Measurements from ENCODE around the gene NRTN. TPM values are rescaled to one million over a fixed set of nuclear protein-coding genes. Genes with fewer than 3 reads are reported as not detected.

NRTN gene
- total RNA-seq, 4 donors from 2014 or later, result not detected

DNA sequence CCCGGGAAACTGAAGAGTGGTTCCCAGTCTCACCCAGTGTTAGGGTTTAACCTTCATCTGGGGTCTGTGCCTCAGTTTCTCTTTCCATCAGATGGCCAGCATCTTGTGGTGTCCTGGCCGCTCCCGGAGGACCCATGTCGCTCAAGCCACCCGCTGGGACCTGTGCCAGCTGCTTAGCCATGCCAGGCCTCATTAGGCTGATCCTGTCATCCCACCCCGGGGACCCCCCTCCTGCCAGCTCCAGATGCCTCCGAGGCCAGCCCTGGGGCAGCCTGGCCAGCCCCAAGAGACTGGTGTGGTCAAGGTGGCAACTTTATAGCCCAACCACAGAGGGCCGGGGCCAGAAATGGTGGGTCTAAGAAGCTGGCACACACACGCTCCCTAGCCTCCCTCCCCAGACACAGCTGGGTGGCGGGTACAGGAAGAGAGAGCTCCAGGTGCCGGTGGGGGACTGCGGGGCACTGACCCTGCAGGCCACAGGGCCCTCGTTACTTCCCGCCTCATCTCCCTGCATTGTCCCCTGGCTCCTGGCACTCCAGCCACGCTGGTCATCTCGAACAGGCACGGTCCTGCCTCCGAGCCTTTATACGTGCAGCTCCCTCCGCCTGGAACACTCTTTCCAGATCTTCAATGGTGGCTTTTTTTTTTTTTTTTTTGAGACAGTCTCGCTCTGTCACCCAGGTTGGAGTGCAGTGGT lies 3.4 kb downstream of the NRTN start:
- TF ChIP-seq, protein P1, sequence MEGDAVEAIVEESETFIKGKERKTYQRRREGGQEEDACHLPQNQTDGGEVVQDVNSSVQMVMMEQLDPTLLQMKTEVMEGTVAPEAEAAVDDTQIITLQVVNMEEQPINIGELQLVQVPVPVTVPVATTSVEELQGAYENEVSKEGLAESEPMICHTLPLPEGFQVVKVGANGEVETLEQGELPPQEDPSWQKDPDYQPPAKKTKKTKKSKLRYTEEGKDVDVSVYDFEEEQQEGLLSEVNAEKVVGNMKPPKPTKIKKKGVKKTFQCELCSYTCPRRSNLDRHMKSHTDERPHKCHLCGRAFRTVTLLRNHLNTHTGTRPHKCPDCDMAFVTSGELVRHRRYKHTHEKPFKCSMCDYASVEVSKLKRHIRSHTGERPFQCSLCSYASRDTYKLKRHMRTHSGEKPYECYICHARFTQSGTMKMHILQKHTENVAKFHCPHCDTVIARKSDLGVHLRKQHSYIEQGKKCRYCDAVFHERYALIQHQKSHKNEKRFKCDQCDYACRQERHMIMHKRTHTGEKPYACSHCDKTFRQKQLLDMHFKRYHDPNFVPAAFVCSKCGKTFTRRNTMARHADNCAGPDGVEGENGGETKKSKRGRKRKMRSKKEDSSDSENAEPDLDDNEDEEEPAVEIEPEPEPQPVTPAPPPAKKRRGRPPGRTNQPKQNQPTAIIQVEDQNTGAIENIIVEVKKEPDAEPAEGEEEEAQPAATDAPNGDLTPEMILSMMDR (IDR thresholded peaks at IDR 0.05; ENCODE audit: low read depth), result no peak

DNA sequence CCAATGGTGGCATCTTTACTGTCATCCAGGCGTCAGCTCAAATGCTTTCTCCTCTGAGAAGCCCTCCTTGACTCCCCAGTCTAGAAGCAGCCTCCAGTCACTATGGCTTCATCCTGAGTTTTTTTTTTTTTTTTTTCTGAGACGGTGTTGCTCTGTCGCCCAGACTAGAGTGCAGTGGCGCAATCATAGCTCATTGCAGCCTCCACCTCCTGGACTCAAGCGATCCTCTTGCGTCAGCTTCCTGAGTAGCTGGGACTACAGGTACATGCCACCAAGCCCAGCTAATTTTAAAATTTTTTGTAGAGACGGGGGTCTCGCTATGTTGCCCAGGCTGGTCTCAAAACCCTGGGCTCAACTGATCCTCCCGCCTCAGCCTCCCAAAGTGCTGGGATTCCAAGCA lies 4.2 kb downstream of the NRTN start:
- TF ChIP-seq, protein P1 (IDR thresholded peaks at IDR 0.05; ENCODE audit: low read depth), result no peak

GRCh38 chr19:5809469-5809868 lies 4.6 kb downstream of the NRTN start:
- TF ChIP-seq, protein P1 (IDR thresholded peaks at IDR 0.05; ENCODE audit: low read depth), result no peak

DNA sequence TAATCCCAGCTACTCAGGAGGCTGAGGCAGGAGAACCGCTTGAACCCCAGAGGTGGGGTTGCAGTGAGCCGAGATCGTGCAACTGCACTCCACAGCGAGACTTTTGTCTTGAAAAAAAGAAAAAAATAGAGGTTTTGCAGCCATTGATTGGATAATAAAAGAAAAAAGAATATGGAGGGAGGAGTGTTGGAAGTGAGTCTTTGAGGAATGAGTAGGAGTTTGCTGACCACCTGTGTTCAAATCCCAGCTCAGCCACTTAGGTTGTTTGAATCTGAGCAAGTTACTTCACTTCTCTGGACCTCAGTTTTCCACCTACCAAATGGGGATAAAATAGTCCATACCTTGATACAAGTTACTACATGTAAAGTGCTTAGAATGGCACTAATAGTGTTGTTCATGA lies 6.2 kb downstream of the NRTN start:
- TF ChIP-seq, protein P1 (IDR thresholded peaks at IDR 0.05; ENCODE audit: low read depth), result no peak

DNA sequence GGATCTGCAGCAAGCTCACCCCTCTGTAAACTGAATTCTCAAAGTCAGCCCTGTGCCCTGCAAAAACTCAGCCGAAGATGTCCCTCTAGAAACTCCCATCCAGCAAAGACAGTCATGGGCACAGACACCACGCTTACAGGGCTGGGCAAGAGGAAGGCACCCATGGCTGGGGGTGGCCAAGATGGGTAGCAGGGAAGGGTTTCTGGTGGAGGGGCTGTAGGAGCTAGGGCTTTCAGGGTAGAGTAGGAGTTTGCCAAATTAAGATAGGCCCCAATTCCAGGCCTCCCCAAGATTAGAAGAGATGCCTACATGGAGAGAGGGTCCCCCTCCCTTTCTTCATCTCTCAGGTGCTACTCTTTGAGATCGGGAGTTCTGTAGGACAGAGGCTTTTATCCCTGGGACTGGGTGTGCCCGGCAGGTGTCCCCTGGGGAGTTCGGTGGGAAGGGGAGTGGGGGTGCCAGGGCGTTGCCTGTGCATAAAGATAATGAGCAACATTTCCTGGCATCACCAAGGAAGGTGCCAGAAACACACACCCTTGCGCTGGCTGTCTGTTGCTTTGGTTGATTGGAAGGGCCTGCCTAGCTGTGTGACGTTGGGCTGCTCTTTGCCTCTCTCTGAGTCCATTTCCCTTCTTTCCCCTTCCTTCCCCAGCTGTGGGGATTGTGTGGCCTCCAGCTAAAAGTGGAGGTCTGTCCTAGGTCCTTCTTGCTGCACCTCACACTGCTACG lies 9.4 kb downstream of the NRTN start:
- TF ChIP-seq, protein P1 (IDR thresholded peaks at IDR 0.05; ENCODE audit: low read depth), result no peak

GRCh38 chr19:5814852-5815246 lies 10.0 kb downstream of the NRTN start:
- TF ChIP-seq, protein P1 (IDR thresholded peaks at IDR 0.05; ENCODE audit: low read depth), result no peak

- TF ChIP-seq, protein P1 (IDR thresholded peaks at IDR 0.05; ENCODE audit: low read depth), result no peak
These were observed 12.4 kb downstream of the NRTN start for GRCh38 chr19:5817218-5817617.

Data from subcutaneous adipose tissue (tissue), 4 donors.